Large intestine (tissue), 3 donors: ENCODE results near the gene SLC25A28. TPM values are rescaled to one million over a fixed set of nuclear protein-coding genes. Genes with fewer than 3 reads are reported as not detected.

Experiments used
- DNase-seq, 2 donors: peaks; one replicate each; pipeline versions ENCODE4 v3.0.0 to v3.0.0-alpha.2; 2013
- H3K27ac ChIP-seq: one replicate; pipeline ENCODE4 v1.5.1; 2013; ENCODE audit warnings: low read length
- H3K27me3 ChIP-seq: 2 replicates; pipeline ENCODE4 v1.6.1; 2013; ENCODE audit warnings: low read length; ENCODE audit not compliant: control insufficient read depth, insufficient read depth
- H3K36me3 ChIP-seq: 2 replicates; pipeline ENCODE4 v1.6.1; 2013; ENCODE audit warnings: low read length; ENCODE audit not compliant: control insufficient read depth, insufficient read depth
- H3K4me1 ChIP-seq: one replicate; pipeline ENCODE4 v1.6.1; 2013; ENCODE audit warnings: low read length; ENCODE audit not compliant: control insufficient read depth, insufficient read depth
- H3K4me3 ChIP-seq: one replicate; pipeline ENCODE4 v1.5.1; 2013; ENCODE audit warnings: low read length
- H3K9me3 ChIP-seq: one replicate; pipeline ENCODE4 v1.6.1; 2013; ENCODE audit warnings: mild to moderate bottlenecking, low read depth, low read length, moderate library complexity; ENCODE audit not compliant: control insufficient read depth
- whole genome bisulfite sequencing: methylation state at CpG from one replicate; pipeline ENCODE4 v1.1.5; 2013; ENCODE audit warnings: low lambda C conversion rate; ENCODE audit not compliant: insufficient coverage; 5-methylcytosine and 5-hydroxymethylcytosine counted together
- polyA plus RNA-seq: library from polyadenylated mRNA; unstranded; fragments of 120-200 nt; gene quantifications from one replicate; pipeline ENCODE4 v1.2.1, GENCODE V29; 2013

SLC25A28 gene
- polyA plus RNA-seq, 1 donor: 50.1 TPM

DNA sequence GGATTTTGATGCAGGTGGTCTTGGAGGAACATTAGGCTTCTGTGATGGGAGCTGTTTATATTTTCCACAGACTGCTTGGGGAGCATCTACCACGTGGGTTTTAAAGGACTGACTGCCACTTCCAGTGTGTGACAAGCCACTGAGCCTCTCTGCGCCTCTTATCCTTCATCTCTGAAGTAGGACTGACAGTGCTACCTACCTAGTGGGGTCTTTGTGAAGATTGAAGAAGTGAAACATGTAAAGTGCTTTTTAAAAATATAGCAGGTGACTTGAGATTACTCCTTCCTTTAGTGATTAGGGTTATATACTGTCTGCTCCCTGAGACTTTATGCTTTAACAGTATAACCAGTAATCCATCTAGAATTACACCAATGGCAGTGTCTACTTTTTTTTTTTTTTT, 57.6 kb downstream of the SLC25A28 start:
- H3K27me3 ChIP-seq: peaks cover 5% of the 10 kb centered on the region
- no peak overlapping the region for H3K27ac ChIP-seq
- H3K4me1 ChIP-seq: no peaks in the 10 kb centered on the region
- H3K4me3 ChIP-seq: no peak overlapping the region
- no peaks in the 10 kb centered on the region for H3K9me3 ChIP-seq
- no CpG with 5 or more reads among the region's 2 CpGs for WGBS
- DNase-seq: no peak
- H3K36me3 ChIP-seq: no peaks in the 10 kb centered on the region

Other genes starting within 250 kb of the SLC25A28 start
- 31.3 TPM for gene GOT1, start 189.8 kb downstream of the SLC25A28 start, polyA plus RNA-seq
- gene NKX2-3, start 87.5 kb downstream of the SLC25A28 start, polyA plus RNA-seq: 22.1 TPM
- gene ENTPD7, start 39.1 kb upstream of the SLC25A28 start, polyA plus RNA-seq: 56.2 TPM
- gene COX15, start 111.7 kb upstream of the SLC25A28 start, polyA plus RNA-seq: 46.0 TPM
- 26.4 TPM for gene CUTC, start 111.8 kb upstream of the SLC25A28 start, polyA plus RNA-seq
- 94.3 TPM for gene ABCC2, start 162.2 kb upstream of the SLC25A28 start, polyA plus RNA-seq